ENCODE results near the gene DEFB132. TPM values are rescaled to one million over a fixed set of nuclear protein-coding genes. Genes with fewer than 3 reads are reported as not detected.

Gene DEFB132
- polyA plus RNA-seq, 1 donor: not detected

DNA sequence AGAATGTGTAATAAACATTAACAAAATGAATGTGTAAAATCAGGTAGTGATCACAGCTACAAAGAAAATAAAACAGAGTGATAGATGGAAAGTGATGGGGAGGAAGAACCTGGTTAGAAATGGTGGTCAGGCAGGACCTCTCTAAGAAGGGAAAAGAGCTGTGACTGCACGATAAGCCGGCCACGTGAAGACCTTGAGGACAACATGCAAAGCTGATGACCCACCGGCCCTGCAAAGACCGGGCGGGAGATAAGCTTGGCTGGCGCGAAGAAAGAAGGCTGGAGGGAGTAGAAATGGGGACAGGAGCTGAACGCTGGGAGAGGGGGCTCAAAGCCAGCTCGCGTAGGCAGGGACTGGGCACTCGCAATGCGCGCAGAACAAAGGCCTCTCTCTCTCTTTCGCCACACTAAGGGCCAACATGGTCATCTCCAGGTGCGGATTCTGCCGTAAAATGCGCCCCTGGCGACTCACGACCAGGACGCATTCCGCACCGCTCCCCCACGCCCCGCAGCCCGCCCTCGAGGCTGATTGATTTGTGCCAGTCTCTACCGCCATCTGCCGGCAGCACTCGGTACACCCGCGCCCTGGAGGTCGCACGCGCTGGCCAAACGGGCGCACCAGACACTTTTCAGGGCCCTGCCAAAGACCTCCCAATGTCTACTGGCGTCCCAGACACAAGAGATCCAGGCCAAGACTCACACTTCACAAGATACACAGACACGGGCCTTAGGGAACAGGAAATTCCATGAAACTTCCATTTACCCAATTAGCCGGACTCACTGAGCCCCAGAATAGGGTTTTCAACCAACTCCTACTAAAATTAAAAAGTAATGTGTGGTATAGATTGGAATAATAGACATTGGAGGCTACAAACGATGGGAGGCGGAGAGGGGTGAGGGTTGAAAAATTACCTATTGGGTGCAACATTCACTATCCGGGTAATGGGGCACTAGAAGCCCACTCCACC, 9.4 kb downstream of the DEFB132 start:
- peak; percentile 85 for DNase-seq

GRCh38 chr20:270517-270916, 13.0 kb downstream of the DEFB132 start:
- no peak for DNase-seq

- no peak for DNase-seq
Observed at GRCh38 chr20:271069-271468, 13.5 kb downstream of the DEFB132 start.

DNA sequence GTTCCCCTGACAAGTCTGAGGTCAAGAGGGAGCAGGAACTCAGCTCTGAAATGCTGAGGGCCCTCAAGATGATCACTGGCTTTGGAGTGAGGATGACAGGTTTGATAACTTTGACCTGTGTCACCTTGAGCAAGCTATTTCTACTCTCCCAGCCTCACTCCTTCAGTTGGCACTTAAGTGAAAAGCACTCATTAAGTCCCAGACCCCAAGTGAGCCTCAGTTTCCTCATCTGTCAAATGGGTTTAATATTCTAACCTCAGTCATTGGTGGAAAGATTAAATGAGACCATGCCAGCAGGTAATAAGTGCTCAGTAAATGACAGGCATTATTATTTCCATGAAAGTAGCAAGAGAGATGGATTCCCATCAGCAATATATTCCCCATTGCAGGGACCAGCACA, 14.0 kb downstream of the DEFB132 start:
- no peak for DNase-seq

- no peak for DNase-seq
Observed at GRCh38 chr20:272718-273117, 15.2 kb downstream of the DEFB132 start.

GRCh38 chr20:273884-274283, 16.4 kb downstream of the DEFB132 start:
- DNase-seq: no peak

DNA sequence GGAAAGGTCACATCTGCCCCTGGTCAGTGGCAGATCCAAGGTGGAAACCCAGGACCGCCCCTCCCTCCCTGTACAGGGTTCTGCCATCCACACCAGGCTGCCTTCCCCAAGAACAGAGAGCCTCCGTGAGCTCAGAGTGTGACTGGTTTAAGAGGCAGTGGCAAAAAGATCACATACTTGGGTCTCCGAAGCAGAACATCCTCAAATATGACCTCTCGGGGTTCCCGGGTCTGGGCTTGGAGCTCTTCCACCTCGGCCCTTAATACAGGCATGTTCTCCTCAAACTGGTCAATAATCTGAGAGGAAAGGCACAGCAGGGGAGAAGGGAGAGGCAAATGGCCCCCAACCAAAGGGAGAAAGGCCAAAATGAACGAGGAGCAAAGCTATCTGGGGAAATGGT, 18.3 kb downstream of the DEFB132 start:
- no peak for DNase-seq

DNA sequence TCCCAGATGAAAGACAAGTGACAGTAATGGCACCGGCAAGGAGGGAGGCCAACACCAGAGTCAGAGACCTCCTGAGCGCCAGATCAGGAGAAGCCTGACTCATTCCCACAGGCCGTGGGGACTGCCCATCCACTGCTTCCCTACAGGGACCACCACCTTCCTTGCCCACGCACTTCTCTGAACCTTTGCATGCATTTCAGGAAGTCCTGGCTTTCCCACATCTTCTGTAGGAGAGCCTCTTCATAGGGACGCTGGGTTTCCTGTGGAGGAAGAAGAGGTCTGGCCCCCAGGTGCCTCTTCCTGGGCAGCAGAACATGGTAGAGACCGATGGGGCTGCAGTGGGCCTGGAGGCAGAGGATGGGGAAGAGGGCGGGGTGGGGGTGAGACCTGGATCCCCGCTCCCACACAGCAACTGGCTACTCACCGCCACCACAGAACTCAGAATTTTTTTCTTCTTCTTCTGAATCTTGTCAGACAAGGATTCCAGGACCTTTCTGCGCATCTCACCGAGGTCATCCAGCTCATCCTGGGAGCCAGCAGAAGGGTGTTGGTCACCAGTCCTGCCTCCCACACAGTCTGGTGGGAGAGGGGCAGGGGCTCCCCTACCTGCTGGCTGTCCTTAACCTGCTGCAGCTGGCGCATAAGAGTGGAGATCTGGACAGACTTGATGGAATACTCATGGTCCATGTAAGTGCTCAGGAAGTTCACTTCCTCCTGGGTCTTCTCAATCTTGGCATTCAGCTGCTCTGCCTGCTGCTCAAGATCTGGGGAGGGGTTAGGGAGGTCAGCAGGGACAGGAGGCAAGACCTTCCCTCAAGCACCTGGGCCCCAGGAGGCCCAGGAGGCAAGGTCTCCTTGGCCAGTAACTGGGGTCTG, 19.3 kb downstream of the DEFB132 start:
- DNase-seq: no peak

DNA sequence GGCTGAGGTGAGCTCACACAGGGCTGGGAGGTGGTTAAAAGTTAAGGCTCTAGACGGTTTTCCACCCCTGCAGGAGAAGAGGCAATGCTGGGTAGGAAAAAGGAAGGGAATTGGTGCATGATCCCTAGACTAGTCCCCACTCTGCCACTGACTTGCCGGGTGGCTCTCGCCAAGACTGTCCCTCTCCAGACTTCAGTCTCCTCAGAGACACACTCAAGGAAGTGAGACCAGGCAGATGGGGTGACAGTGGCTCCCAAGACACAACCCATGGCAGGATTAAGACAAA, 19.9 kb downstream of the DEFB132 start:
- DNase-seq: no peak

GRCh38 chr20:278181-278580, 20.7 kb downstream of the DEFB132 start:
- DNase-seq: no peak

- DNase-seq: peak; percentile 88
Observed at GRCh38 chr20:278607-279571, 21.4 kb downstream of the DEFB132 start.

- no peak for DNase-seq
Observed at GRCh38 chr20:284172-284571, 26.6 kb downstream of the DEFB132 start.

GRCh38 chr20:286508-286907, 29.0 kb downstream of the DEFB132 start:
- no peak for DNase-seq

- no peak for DNase-seq
Observed at GRCh38 chr20:288956-289692, 31.6 kb downstream of the DEFB132 start.

DNA sequence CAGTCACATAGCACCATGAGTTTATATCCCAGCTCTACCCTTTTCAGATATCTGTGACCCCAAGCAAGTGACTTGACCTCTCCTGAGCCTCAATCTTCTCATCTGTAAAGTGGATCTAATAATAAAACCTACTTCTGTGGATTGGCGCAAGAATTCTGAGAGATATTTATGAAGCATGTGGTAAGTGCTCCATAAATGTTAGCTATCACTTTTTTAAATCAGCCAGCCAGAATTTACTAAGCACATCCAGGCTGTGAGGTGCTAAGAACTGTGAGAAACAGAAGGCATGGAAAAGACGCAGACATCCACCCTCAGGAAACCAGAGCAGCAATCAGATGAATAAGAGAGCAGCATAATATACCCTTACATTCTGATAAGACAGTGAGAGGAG, 32.2 kb downstream of the DEFB132 start:
- no peak for DNase-seq

DNA sequence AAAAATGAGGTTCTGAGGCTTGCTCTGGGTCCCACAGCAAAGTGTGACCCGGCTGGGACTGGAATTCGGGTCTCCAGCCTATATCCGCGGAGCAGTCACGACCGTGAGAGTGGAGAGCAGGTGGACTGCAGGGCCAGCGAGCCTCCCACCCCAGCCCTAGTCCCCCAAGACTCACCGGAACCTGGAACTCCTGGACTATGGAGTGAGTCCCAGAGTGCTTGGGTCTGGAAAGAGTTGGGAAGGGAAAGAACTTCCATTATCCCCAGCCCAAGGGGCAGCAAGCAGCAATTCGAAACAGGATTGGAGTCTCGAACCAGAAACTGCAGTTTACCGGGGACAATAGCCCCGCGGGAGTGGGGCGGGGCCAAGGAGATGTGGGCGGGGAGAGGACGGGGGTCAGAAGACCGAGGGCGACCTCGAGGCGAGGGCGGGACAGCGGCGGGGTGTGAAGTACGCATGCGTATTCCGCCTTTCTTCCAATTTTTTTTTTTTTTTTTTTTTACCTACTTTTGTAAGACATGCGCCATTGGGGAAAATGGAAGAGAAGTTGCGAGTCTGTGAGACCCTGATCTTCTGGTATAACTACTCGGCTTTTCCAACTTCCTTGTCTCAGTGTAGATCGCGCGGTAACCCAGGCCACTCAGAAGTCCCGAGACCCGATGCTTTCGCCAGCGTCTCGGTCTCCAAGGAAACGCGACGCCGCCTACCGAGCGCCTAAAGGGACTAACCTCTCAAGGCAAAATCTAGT, 32.7 kb downstream of the DEFB132 start, which contains the start of gene C20orf96:
Gene C20orf96 (minus strand): TSS at position 667 of the 748 bp plus-strand sequence. CDS start 140 bp downstream, at position 527.
- DNase-seq: peak; percentile 92

- no peak for DNase-seq
Observed at GRCh38 chr20:294602-295001, 37.1 kb downstream of the DEFB132 start.

DNA sequence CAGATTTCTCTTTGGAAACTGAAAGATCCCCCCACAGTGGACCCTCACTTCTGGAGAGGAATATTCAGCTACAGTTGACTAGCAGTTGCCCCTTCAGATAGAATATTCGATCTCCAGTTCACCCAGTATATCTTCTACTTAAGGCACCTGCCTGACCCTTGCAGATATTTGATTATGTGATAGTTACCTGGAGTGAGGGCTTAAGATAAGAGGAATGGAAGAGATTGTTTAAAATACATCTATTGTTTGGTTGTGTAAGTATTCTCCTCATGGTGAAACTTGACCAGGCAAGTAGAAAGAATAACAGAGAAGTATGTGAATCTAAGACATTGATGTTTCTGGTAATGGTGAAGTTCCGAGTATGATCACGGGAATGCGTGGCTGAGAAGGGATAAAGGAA, 38.3 kb downstream of the DEFB132 start:
- DNase-seq: no peak

DNA sequence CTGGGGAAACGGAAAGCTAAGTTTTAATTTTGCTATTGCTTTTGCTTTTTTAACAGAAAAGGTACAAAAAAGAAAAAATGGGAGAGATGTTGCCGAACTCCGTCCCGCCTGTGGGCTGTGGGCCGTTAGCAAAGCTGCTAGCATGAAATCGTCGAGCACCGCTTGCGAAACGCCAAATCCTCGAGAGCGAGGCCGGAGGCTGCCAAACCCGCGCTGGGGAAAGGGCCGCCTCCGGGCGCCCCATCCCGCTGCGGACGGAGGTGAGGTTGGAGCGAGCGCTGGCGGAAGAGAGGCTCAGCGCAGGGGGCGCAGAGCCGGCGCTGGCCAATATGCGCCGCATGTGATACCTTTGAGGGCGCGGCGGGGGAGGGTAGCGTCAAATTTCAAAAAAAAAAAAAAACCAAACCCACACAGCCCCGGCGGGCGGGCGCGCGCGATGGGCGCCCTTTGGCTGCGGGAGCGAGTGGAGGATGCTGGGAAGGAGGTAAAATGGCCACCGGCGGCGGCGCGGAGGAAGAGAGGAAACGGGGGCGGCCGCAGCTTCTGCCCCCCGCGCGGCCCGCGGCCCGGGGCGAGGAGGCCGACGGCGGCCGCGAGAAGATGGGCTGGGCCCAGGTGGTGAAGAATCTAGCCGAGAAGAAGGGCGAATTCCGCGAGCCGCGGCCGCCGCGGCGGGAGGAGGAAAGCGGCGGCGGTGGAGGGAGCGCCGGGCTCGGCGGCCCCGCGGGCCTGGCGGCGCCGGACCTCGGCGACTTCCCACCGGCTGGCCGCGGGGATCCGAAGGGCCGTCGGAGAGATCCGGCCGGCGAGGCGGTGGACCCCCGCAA, 39.8 kb downstream of the DEFB132 start, which contains the start of gene ZCCHC3:
Gene ZCCHC3 (plus strand): TSS at position 473 of the 827 bp plus-strand sequence. CDS start 17 bp downstream, at position 490.
- peak; percentile 92 for DNase-seq
